ENCODE measurements around the gene UBE2V1.

DNA sequence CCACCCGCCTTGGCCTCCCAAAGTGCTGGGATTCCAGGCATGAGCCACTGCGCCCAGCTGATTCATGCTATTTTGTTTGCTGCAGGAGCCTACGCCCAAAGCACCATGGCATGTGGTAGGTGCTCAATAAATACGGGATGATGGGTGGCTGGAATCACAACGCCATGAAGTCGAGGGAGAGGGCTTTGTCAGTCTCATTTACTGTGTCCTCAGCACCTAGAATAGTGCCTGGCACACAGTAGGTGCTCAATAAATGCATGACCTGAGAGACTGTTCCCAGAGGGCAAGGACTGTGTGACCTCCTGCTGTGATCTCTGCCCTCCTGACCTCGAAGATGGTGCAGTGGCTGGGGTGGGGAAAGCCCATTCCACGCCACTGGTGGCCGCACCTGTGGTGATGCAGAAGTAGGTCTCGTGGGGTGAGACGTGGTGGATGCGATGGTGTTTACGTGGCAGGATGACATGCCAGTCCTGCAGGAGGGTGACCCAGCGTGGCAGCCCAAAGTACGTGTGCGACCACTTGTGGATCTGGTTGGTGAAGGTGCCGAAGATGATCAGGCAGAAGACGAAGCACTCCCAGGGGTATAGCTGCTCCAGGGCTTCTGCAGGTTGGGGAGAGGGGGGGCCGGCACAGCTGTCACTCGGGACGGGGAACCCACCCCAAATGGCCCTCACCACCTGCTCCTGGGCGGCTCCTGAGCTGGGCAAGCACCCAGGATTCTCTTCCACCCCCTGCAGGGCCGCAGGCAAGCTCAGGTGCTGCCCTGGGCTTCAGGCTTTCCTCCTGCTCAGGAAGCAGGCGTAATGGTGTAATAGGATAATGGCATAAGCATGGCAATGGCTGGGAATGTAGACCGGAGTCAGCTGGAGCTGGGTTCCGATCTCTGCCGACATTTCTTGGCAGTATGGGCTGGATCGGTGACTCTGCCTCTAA, 14.9 kb upstream of the UBE2V1 start:
- TF ChIP-seq GATA3 (IDR thresholded peaks at IDR 0.05; ENCODE audit: low read depth, low read length): no peak
- TF ChIP-seq GATA2 (IDR thresholded peaks at IDR 0.05; ENCODE audit: low read depth, low read length): no peak

Measured in SH-SY5Y (cell line).